ENCODE data around the gene OR4D9.

Gene OR4D9

DNA sequence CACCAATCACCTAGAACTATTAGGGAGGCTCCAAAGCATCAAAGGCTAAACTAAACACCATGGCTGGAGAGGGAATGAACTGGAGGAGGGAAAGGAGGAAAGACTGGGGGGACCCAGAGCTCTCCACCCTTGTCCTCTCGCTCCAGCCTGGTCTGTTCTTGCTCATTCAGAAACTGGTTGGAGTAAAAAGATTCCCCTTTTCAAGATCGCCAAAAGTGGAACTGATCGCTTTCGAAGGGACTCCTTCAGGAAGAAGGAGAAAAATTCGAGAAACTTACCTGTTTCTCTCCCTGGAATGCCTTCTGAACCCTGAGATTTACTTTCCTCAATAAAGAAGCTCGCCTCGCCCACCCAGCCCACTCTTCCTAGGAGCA lies 46.9 kb downstream of the OR4D9 start:
- H3K4me2 ChIP-seq (ENCODE audit: low read length): peak overlapping the region; percentile 38
- no peak overlapping the region for H3K4me3 ChIP-seq (ENCODE audit: low read depth, low read length)
- no peak overlapping the region for H3K4ac ChIP-seq (ENCODE audit: low read depth, low read length)
- no peak overlapping the region for H3K23ac ChIP-seq (ENCODE audit: low read length)
- no peak overlapping the region for H3K14ac ChIP-seq (ENCODE audit: low read length)
- DNase-seq: no peak
- no peak overlapping the region for H2BK12ac ChIP-seq (ENCODE audit: low read length)
- no peak overlapping the region for H3K18ac ChIP-seq (ENCODE audit: low read length)
- no CpG with 5 or more reads among the region's 7 CpGs for WGBS (ENCODE audit: extremely low coverage, insufficient coverage, insufficient read length)
- no peaks in the 10 kb centered on the region for H3K36me3 ChIP-seq (ENCODE audit: control insufficient read depth in 1 of 2, insufficient read depth in 2 of 2, low read length in 2 of 2)
- peaks cover 11% of the 10 kb centered on the region for H3K79me1 ChIP-seq (ENCODE audit: low read length)
- H4K8ac ChIP-seq (ENCODE audit: low read depth, low read length): peak overlapping the region; percentile 1
- H3K9me3 ChIP-seq (ENCODE audit: insufficient read depth, low read depth, low read length): no peaks in the 10 kb centered on the region
- H3K27me3 ChIP-seq (ENCODE audit: insufficient read depth, low read length): no peaks in the 10 kb centered on the region
- no peak overlapping the region for H2AFZ ChIP-seq (ENCODE audit: insufficient read depth, low read length, poor library complexity)
- H2AK5ac ChIP-seq (ENCODE audit: low read length): no peak overlapping the region
- no peak overlapping the region for H3K9ac ChIP-seq (ENCODE audit: low read length)
- no peaks in the 10 kb centered on the region for H3K79me2 ChIP-seq (ENCODE audit: control insufficient read depth, insufficient read depth, low read length, poor library complexity)
- no peak overlapping the region for H4K12ac ChIP-seq (ENCODE audit: low read depth, low read length)
- no peak overlapping the region for H3K27ac ChIP-seq (ENCODE audit: low read depth, low read length)
- peaks cover 3% of the 10 kb centered on the region in 2 experiments for H3K4me1 ChIP-seq (ENCODE audit: control insufficient read depth in 1 of 2, insufficient read depth in 2 of 2, low read length in 2 of 2)
- no peak overlapping the region for H4K91ac ChIP-seq (ENCODE audit: low read depth, low read length)
- no peak overlapping the region for H2BK120ac ChIP-seq (ENCODE audit: insufficient read depth, low read length, poor library complexity)
- no peak overlapping the region for H2BK5ac ChIP-seq (ENCODE audit: low read depth, low read length, poor library complexity)

DNA sequence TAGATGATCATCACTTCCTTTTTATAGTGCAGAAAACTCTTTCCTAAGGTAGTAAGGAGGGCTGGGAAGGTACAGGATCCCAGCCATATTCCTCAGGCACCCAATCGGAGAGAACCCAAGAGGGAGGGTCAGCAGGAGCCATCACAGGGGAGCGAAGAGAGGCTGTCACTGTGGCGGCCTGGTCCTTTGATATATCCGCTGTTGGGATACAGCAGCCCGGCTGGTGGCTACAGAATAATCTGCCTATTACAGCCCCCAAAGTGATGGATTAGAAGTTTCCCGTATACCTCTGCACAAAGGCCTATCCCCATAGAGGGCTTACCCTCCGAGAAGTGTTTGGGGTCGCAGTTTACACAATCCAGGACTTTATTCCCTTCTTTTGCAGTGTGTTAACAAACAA lies 48.5 kb downstream of the OR4D9 start:
- DNase-seq: no peak
- peak overlapping the region; percentile 43 for H3K4me2 ChIP-seq (ENCODE audit: low read length)
- no peak overlapping the region for H2AFZ ChIP-seq (ENCODE audit: insufficient read depth, low read length, poor library complexity)
- no peak overlapping the region for H3K27ac ChIP-seq (ENCODE audit: low read depth, low read length)
- H3K14ac ChIP-seq (ENCODE audit: low read length): no peak overlapping the region
- no peak overlapping the region for H3K23ac ChIP-seq (ENCODE audit: low read length)
- no peak overlapping the region for H4K12ac ChIP-seq (ENCODE audit: low read depth, low read length)
- no peaks in the 10 kb centered on the region for H3K27me3 ChIP-seq (ENCODE audit: insufficient read depth, low read length)
- no peaks in the 10 kb centered on the region for H3K36me3 ChIP-seq (ENCODE audit: control insufficient read depth in 1 of 2, insufficient read depth in 2 of 2, low read length in 2 of 2)
- no peaks in the 10 kb centered on the region for H3K9me3 ChIP-seq (ENCODE audit: insufficient read depth, low read depth, low read length)
- no peak overlapping the region for H3K4me3 ChIP-seq (ENCODE audit: low read depth, low read length)
- H3K79me1 ChIP-seq (ENCODE audit: low read length): peaks cover 11% of the 10 kb centered on the region
- no peak overlapping the region for H4K91ac ChIP-seq (ENCODE audit: low read depth, low read length)
- no peak overlapping the region for H3K4ac ChIP-seq (ENCODE audit: low read depth, low read length)
- H2BK120ac ChIP-seq (ENCODE audit: insufficient read depth, low read length, poor library complexity): no peak overlapping the region
- no peak overlapping the region for H4K8ac ChIP-seq (ENCODE audit: low read depth, low read length)
- H2BK12ac ChIP-seq (ENCODE audit: low read length): no peak overlapping the region
- WGBS (ENCODE audit: extremely low coverage, insufficient coverage, insufficient read length): no CpG with 5 or more reads among the region's 8 CpGs
- no peaks in the 10 kb centered on the region for H3K79me2 ChIP-seq (ENCODE audit: control insufficient read depth, insufficient read depth, low read length, poor library complexity)
- no peak overlapping the region for H3K18ac ChIP-seq (ENCODE audit: low read length)
- H2BK5ac ChIP-seq (ENCODE audit: low read depth, low read length, poor library complexity): no peak overlapping the region
- H2AK5ac ChIP-seq (ENCODE audit: low read length): no peak overlapping the region
- peaks cover 3% of the 10 kb centered on the region in 2 experiments for H3K4me1 ChIP-seq (ENCODE audit: control insufficient read depth in 1 of 2, insufficient read depth in 2 of 2, low read length in 2 of 2)
- H3K9ac ChIP-seq (ENCODE audit: low read length): no peak overlapping the region

DNA sequence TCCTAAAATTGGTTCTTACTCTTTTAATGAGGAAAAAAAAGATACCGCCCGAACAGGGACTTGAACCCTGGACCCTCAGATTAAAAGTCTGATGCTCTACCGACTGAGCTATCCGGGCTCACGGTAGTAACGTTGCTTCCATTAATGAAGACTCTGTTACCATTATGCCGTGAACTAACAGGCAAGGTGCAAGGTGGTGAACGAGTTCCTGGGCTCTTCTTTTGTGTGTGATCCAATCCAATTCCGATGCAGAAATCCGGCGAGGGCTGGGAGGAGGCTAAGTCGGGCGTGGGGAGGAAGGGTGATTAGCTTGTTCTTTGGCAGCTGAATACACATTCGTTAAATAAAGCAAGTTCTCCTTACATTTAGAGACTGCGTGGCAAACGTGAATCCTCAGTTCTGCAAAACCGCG lies 49.0 kb downstream of the OR4D9 start:
- peak overlapping the region; percentile 88 for H2AFZ ChIP-seq (ENCODE audit: insufficient read depth, low read length, poor library complexity)

DNA sequence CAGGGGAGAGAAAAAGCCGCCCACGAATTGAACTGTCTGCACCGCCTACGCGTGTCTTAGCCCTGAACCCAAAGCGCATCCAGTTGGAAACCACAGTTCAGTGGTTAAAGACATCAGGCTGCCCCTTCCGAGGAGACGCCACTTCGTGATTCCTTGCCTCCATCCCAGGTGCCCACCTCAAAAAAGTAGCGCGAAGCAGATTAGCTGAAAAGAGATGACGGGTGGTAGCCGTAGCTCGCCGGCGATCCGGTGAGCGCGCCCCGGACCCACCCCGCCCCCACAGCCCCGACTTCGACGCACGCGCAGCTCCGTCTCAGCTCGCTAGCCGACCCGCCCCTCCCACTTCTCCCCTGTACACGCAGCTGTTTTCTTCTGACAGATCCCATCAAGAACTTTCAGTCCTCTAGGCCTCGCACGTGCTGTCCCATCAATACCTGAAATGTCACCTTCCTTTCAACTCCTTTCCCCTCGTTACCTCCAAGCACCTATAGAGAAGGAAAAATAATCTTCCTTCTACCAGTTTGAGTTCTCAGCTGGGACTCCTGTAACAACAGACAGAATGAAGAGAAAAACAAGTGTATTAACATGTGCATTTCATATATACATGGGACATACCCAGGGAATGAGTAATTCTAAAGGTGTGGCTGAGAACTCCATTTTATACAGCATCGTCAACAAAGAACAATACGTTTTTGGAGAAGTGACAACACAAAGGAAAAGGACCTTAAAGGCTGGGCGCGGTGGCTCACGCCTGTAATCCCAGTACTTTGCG lies 49.5 kb downstream of the OR4D9 start:
- Histone ChIP-seq H2BK5ac (ENCODE audit: low read depth, low read length, poor library complexity) (no peak overlapping the region), H3K23ac (ENCODE audit: low read length) (no peak overlapping the region), H3K27ac (ENCODE audit: low read depth, low read length) (peak overlapping the region; percentile 51), H4K8ac (ENCODE audit: low read depth, low read length) (no peak overlapping the region), H2AK5ac (ENCODE audit: low read length) (no peak overlapping the region), H2BK12ac (ENCODE audit: low read length) (no peak overlapping the region), H3K4me2 (ENCODE audit: low read length) (peak overlapping the region; percentile 63), H3K9me3 (ENCODE audit: insufficient read depth, low read depth, low read length) (no peaks in the 10 kb centered on the region), H4K91ac (ENCODE audit: low read depth, low read length) (peak overlapping the region; percentile 5), H3K4me3 (ENCODE audit: low read depth, low read length) (peak overlapping the region; percentile 93), H3K27me3 (ENCODE audit: insufficient read depth, low read length) (no peaks in the 10 kb centered on the region), H3K4me1 (ENCODE audit: control insufficient read depth in 1 of 2, insufficient read depth in 2 of 2, low read length in 2 of 2) (peaks cover 3% of the 10 kb centered on the region in 2 experiments), H3K4ac (ENCODE audit: low read depth, low read length) (no peak overlapping the region), H3K18ac (ENCODE audit: low read length) (no peak overlapping the region), H2BK120ac (ENCODE audit: insufficient read depth, low read length, poor library complexity) (no peak overlapping the region), H3K14ac (ENCODE audit: low read length) (peak overlapping the region; percentile 41), H4K12ac (ENCODE audit: low read depth, low read length) (no peak overlapping the region), H3K79me1 (ENCODE audit: low read length) (peaks cover 12% of the 10 kb centered on the region), H3K9ac (ENCODE audit: low read length) (peak overlapping the region; percentile 79), H3K79me2 (ENCODE audit: control insufficient read depth, insufficient read depth, low read length, poor library complexity) (peaks cover under 1% of the 10 kb centered on the region), H2AFZ (ENCODE audit: insufficient read depth, low read length, poor library complexity) (peak overlapping the region; percentile 88), H3K36me3 (ENCODE audit: control insufficient read depth in 1 of 2, insufficient read depth in 2 of 2, low read length in 2 of 2) (no peaks in the 10 kb centered on the region)
- WGBS (ENCODE audit: extremely low coverage, insufficient coverage, insufficient read length): no CpG with 5 or more reads among the region's 40 CpGs
- DNase-seq: peak; percentile 80 to 88

More for the DNA sequence above, 49.0 kb downstream of the OR4D9 start:
- peak overlapping the region; percentile 63 for H3K4me2 ChIP-seq (ENCODE audit: low read length)
- H3K27ac ChIP-seq (ENCODE audit: low read depth, low read length): peak overlapping the region; percentile 51
- no peak overlapping the region for H4K12ac ChIP-seq (ENCODE audit: low read depth, low read length)
- H4K91ac ChIP-seq (ENCODE audit: low read depth, low read length): peak overlapping the region; percentile 5
- H3K36me3 ChIP-seq (ENCODE audit: control insufficient read depth in 1 of 2, insufficient read depth in 2 of 2, low read length in 2 of 2): no peaks in the 10 kb centered on the region
- no peak overlapping the region for H3K23ac ChIP-seq (ENCODE audit: low read length)
- H2BK12ac ChIP-seq (ENCODE audit: low read length): no peak overlapping the region
- DNase-seq: peak; percentile 89 to 94
- peak overlapping the region; percentile 79 for H3K9ac ChIP-seq (ENCODE audit: low read length)
- peaks cover 11% of the 10 kb centered on the region for H3K79me1 ChIP-seq (ENCODE audit: low read length)
- no peak overlapping the region for H3K18ac ChIP-seq (ENCODE audit: low read length)
- H4K8ac ChIP-seq (ENCODE audit: low read depth, low read length): no peak overlapping the region
- H3K9me3 ChIP-seq (ENCODE audit: insufficient read depth, low read depth, low read length): no peaks in the 10 kb centered on the region
- H3K27me3 ChIP-seq (ENCODE audit: insufficient read depth, low read length): no peaks in the 10 kb centered on the region
- peak overlapping the region; percentile 93 for H3K4me3 ChIP-seq (ENCODE audit: low read depth, low read length)
- no peaks in the 10 kb centered on the region for H3K79me2 ChIP-seq (ENCODE audit: control insufficient read depth, insufficient read depth, low read length, poor library complexity)
- H2BK5ac ChIP-seq (ENCODE audit: low read depth, low read length, poor library complexity): peak overlapping the region; percentile 8
- H3K14ac ChIP-seq (ENCODE audit: low read length): peak overlapping the region; percentile 41
- no peak overlapping the region for H2BK120ac ChIP-seq (ENCODE audit: insufficient read depth, low read length, poor library complexity)
- H3K4me1 ChIP-seq (ENCODE audit: control insufficient read depth in 1 of 2, insufficient read depth in 2 of 2, low read length in 2 of 2): peaks cover 3% of the 10 kb centered on the region in 2 experiments
- no CpG with 5 or more reads among the region's 18 CpGs for WGBS (ENCODE audit: extremely low coverage, insufficient coverage, insufficient read length)
- no peak overlapping the region for H3K4ac ChIP-seq (ENCODE audit: low read depth, low read length)
- H2AK5ac ChIP-seq (ENCODE audit: low read length): no peak overlapping the region
